Mesenchymal stem cell (in vitro differentiated cells and primary cell): ENCODE results near the gene SEPTIN2.

Experiments used
- DNase-seq: peaks from one replicate; pipeline ENCODE4 v3.0.0-alpha.2; 2013
- H2AFZ ChIP-seq: one replicate; pipeline ENCODE4 v1.6.1; 2013; ENCODE audit warnings: low read depth, mild to moderate bottlenecking, control low read depth, inconsistent platforms, low read length, moderate library complexity
- H2AK5ac ChIP-seq: 2 replicates; pipeline ENCODE4 v1.6.1; 2013; ENCODE audit warnings: low read length, moderate library complexity, mild to moderate bottlenecking, inconsistent platforms; ENCODE audit not compliant: severe bottlenecking
- H2BK120ac ChIP-seq: one replicate; pipeline ENCODE4 v1.6.1; 2013; ENCODE audit warnings: low read depth, mild to moderate bottlenecking, inconsistent platforms, low read length, moderate library complexity
- H2BK12ac ChIP-seq, 2 experiments: one replicate each; pipeline ENCODE4 v1.6.1; 2013; ENCODE audit warnings: inconsistent platforms in 2 of 2, low read length in 2 of 2, mild to moderate bottlenecking in 2 of 2, moderate library complexity in 2 of 2, control low read depth in 1 of 2
- H2BK15ac ChIP-seq: one replicate; pipeline ENCODE4 v1.6.1; 2013; ENCODE audit warnings: mild to moderate bottlenecking, low read depth, inconsistent platforms; ENCODE audit not compliant: poor library complexity, severe bottlenecking
- H2BK5ac ChIP-seq: 2 replicates; pipeline ENCODE4 v1.6.1; 2013; ENCODE audit warnings: low read depth, mild to moderate bottlenecking, low read length, control low read depth, inconsistent platforms; ENCODE audit not compliant: poor library complexity, severe bottlenecking
- H3K14ac ChIP-seq, 2 experiments: one replicate each; pipeline ENCODE4 v1.6.1; 2013; ENCODE audit warnings: inconsistent platforms in 2 of 2, low read length in 2 of 2, control low read depth in 1 of 2, mild to moderate bottlenecking in 1 of 2, moderate library complexity in 1 of 2
- H3K18ac ChIP-seq, 2 experiments: one replicate each; pipeline ENCODE4 v1.6.1; 2013; ENCODE audit warnings: inconsistent platforms in 2 of 2, low read length in 2 of 2, control low read depth in 1 of 2, low read depth in 1 of 2, mild to moderate bottlenecking in 1 of 2
- H3K23ac ChIP-seq, 2 experiments: one replicate each; pipeline ENCODE4 v1.6.1; 2013; ENCODE audit warnings: inconsistent platforms in 2 of 2, low read length in 2 of 2, mild to moderate bottlenecking in 2 of 2, moderate library complexity in 2 of 2, control low read depth in 1 of 2
- H3K27ac ChIP-seq: 2 replicates; pipeline ENCODE4 v1.5.1; 2013; ENCODE audit warnings: mild to moderate bottlenecking, moderate library complexity, low read length, control low read depth, inconsistent platforms; ENCODE audit not compliant: poor library complexity, severe bottlenecking
- H3K27me3 ChIP-seq, 2 experiments: 2 replicates each; pipeline versions ENCODE4 v1.6.1 to v1.7.0; 2013; ENCODE audit warnings: low read length in 2 of 2, mild to moderate bottlenecking in 2 of 2, moderate library complexity in 2 of 2, control low read depth in 1 of 2, inconsistent platforms in 1 of 2; ENCODE audit not compliant: control insufficient read depth in 1 of 2, insufficient read depth in 1 of 2
- H3K36me3 ChIP-seq, 2 experiments: 2 replicates each; pipeline versions ENCODE4 v1.6.1 to v1.7.0; 2013; ENCODE audit warnings: low read length in 2 of 2, control low read depth in 1 of 2, inconsistent platforms in 1 of 2, low read depth in 1 of 2, mild to moderate bottlenecking in 1 of 2; ENCODE audit not compliant: insufficient read depth in 2 of 2, control insufficient read depth in 1 of 2
- H3K4ac ChIP-seq, 2 experiments: one replicate each; pipeline ENCODE4 v1.6.1; 2013; ENCODE audit warnings: inconsistent platforms in 2 of 2, low read length in 2 of 2, mild to moderate bottlenecking in 2 of 2, moderate library complexity in 2 of 2, control low read depth in 1 of 2, low read depth in 1 of 2
- H3K4me1 ChIP-seq: 2 replicates; pipeline ENCODE4 v1.6.1; 2013; ENCODE audit warnings: low read depth, low read length, control low read depth; ENCODE audit not compliant: control insufficient read depth, insufficient read depth
- H3K4me2 ChIP-seq: 2 replicates; pipeline ENCODE4 v1.6.1; 2013; ENCODE audit warnings: low read length, mild to moderate bottlenecking, inconsistent platforms; ENCODE audit not compliant: poor library complexity, severe bottlenecking
- H3K4me3 ChIP-seq, 2 experiments: 2 replicates each; pipeline versions ENCODE4 v1.5.1 to v1.7.0; 2013; ENCODE audit warnings: low read length in 2 of 2, mild to moderate bottlenecking in 2 of 2, control low read depth in 1 of 2, low read depth in 1 of 2; ENCODE audit not compliant: insufficient read depth in 1 of 2
- H3K79me1 ChIP-seq: replicated peaks from 2 replicates; pipeline ENCODE4 v1.6.1; 2013; ENCODE audit warnings: mild to moderate bottlenecking, control low read depth, low read length, inconsistent platforms; ENCODE audit not compliant: poor library complexity, severe bottlenecking
- H3K9ac ChIP-seq: 2 replicates; pipeline ENCODE4 v1.7.0; 2013; ENCODE audit warnings: mild to moderate bottlenecking, low read length, moderate library complexity
- H3K9me3 ChIP-seq: 2 replicates; pipeline ENCODE4 v1.7.0; 2013; ENCODE audit warnings: mild to moderate bottlenecking, low read length; ENCODE audit not compliant: control insufficient read depth
- H4K8ac ChIP-seq: one replicate; pipeline ENCODE4 v1.6.1; 2013; ENCODE audit warnings: inconsistent platforms, mild to moderate bottlenecking, low read length, moderate library complexity
- H4K91ac ChIP-seq: one replicate; pipeline ENCODE4 v1.6.1; 2013; ENCODE audit warnings: mild to moderate bottlenecking, low read length, inconsistent platforms
- WGBS: methylation state at CpG from one replicate; pipeline ENCODE4 v1.1.7; 2013; ENCODE audit warnings: mixed read lengths; 5-methylcytosine and 5-hydroxymethylcytosine counted together

The SEPTIN2 gene

DNA sequence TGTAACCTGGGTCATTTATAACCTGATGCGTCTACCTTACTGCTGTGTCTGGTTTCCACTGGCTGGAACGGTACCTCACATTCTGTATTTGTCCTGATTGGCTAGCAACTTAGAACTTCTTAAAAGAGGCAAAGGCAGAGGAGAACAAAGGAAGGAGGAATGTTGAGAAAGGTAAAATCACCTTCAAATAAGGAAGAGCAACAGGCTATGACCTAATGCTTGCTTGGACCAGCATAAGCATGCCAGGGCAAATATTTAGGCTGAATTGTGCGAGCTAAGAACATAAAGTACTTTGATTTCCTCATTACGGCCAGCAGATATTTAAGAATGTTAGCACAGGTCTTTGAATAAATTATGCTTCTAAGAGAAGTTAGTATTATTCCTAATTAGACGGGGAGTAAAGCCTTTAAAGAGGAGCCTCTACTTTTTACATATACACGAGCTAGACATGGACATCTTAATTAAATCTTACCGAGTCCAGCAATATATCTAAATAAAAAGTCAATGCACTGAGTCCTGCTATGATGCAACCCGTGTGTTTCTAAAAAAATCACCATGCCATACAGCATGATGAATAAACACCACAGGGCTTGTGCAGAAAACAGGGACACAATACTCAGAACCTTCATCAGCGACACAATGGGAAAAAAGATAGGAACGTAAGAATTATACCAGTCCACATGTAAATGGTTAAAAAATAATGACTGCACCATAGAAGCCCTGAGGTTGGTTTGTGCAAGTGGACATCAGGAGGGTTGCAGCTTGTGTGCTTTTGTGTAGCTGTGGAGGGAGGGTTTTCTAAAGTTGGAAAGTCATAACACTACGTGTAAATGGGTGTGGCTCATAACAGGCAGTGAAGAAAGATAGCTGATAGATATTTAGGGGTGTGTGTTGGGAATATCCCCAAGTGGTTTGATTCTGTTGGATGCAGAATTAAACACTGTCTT is 14.2 kb downstream of the SEPTIN2 start:
- no peak overlapping the region for H4K91ac ChIP-seq
- no peaks in the 10 kb centered on the region for H3K27me3 ChIP-seq
- no peak overlapping the region for H2AFZ ChIP-seq
- peaks cover 2% of the 10 kb centered on the region for H3K4me1 ChIP-seq
- no peak overlapping the region for H3K14ac ChIP-seq
- no peak overlapping the region for H2BK5ac ChIP-seq
- no peak overlapping the region for H3K27ac ChIP-seq
- H3K36me3 ChIP-seq, result peaks cover 25 to 85% of the 10 kb centered on the region in 2 experiments
- H3K9me3 ChIP-seq, result no peaks in the 10 kb centered on the region
- H2BK12ac ChIP-seq, result no peak overlapping the region
- no peak overlapping the region for H2BK15ac ChIP-seq
- H3K4ac ChIP-seq, result no peak overlapping the region
- DNase-seq, result no peak
- no peak overlapping the region for H3K4me3 ChIP-seq
- H2AK5ac ChIP-seq, result no peak overlapping the region
- no peak overlapping the region for H3K9ac ChIP-seq
- H4K8ac ChIP-seq, result no peak overlapping the region
- no peak overlapping the region for H3K18ac ChIP-seq
- no peak overlapping the region for H3K4me2 ChIP-seq
- no peak overlapping the region for H2BK120ac ChIP-seq
- peaks cover 8% of the 10 kb centered on the region for H3K79me1 ChIP-seq
- H3K23ac ChIP-seq, result no peak overlapping the region
- 96% methylated on average over 11 of the region's 11 CpGs for WGBS

DNA sequence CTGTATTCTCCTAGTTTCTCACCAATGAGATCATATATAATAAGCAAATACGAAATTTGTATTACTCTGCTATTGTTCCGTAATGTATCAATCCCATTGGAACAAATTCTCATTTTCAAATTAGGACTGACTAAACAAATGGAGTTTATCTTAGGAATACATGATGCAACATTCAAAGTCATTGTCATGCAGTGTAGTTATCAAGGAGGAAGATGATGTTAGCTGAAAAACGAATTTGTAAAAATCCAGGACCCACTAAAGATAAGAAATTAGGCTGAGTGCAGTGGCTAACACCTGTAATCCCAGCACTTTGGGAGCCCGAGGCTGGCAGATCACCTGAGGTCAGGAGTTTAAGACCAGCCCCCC is 14.9 kb downstream of the SEPTIN2 start:
- Histone ChIP-seq H3K4me3 (no peak overlapping the region), H3K14ac (no peak overlapping the region), H3K36me3 (peaks cover 25 to 87% of the 10 kb centered on the region in 2 experiments), H2BK120ac (no peak overlapping the region), H3K4me1 (peaks cover 2% of the 10 kb centered on the region), H2BK15ac (no peak overlapping the region), H3K4me2 (no peak overlapping the region), H3K27ac (no peak overlapping the region), H3K23ac (no peak overlapping the region), H4K91ac (no peak overlapping the region), H3K4ac (no peak overlapping the region), H3K9ac (no peak overlapping the region), H3K27me3 (no peaks in the 10 kb centered on the region), H4K8ac (no peak overlapping the region), H3K79me1 (peaks cover 8% of the 10 kb centered on the region), H3K18ac (no peak overlapping the region), H2AFZ (no peak overlapping the region), H2AK5ac (no peak overlapping the region), H3K9me3 (no peaks in the 10 kb centered on the region), H2BK5ac (no peak overlapping the region), H2BK12ac (no peak overlapping the region)
- WGBS, result 84% methylated on average over 2 of the region's 4 CpGs
- no peak for DNase-seq

DNA sequence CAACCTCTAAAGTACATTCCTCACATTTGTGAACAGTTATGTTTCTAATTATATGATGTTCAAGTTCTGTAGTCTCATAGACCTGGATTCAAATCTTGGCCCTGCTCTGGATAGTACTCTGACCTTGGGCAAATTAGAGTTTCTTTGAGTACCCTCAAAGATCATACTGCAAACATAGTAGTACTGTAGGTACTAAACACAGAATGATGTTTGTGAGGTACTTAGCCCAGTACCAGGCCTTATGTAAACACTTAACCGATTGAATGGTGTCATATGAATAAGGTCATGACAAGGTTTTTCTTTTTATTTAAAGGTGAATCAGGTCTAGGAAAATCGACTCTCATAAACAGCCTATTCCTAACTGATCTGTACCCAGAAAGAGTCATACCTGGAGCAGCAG is 19.1 kb downstream of the SEPTIN2 start:
- peaks cover 6% of the 10 kb centered on the region for H3K4me1 ChIP-seq
- H3K18ac ChIP-seq, result no peak overlapping the region
- no peak overlapping the region for H2BK12ac ChIP-seq
- no CpG with 5 or more reads among the region's 2 CpGs for WGBS
- no peak overlapping the region for H2AK5ac ChIP-seq
- no peaks in the 10 kb centered on the region for H3K9me3 ChIP-seq
- no peak for DNase-seq
- H2AFZ ChIP-seq, result no peak overlapping the region
- H3K9ac ChIP-seq, result no peak overlapping the region
- no peak overlapping the region for H2BK5ac ChIP-seq
- H3K4me2 ChIP-seq, result no peak overlapping the region
- H3K79me1 ChIP-seq, result peaks cover 7% of the 10 kb centered on the region
- H2BK15ac ChIP-seq, result no peak overlapping the region
- H3K23ac ChIP-seq, result no peak overlapping the region
- H3K4me3 ChIP-seq, result no peak overlapping the region
- H2BK120ac ChIP-seq, result no peak overlapping the region
- no peaks in the 10 kb centered on the region for H3K27me3 ChIP-seq
- H4K91ac ChIP-seq, result no peak overlapping the region
- H3K14ac ChIP-seq, result no peak overlapping the region
- no peak overlapping the region for H4K8ac ChIP-seq
- peaks cover 25 to 89% of the 10 kb centered on the region in 2 experiments for H3K36me3 ChIP-seq
- no peak overlapping the region for H3K4ac ChIP-seq
- H3K27ac ChIP-seq, result no peak overlapping the region

DNA sequence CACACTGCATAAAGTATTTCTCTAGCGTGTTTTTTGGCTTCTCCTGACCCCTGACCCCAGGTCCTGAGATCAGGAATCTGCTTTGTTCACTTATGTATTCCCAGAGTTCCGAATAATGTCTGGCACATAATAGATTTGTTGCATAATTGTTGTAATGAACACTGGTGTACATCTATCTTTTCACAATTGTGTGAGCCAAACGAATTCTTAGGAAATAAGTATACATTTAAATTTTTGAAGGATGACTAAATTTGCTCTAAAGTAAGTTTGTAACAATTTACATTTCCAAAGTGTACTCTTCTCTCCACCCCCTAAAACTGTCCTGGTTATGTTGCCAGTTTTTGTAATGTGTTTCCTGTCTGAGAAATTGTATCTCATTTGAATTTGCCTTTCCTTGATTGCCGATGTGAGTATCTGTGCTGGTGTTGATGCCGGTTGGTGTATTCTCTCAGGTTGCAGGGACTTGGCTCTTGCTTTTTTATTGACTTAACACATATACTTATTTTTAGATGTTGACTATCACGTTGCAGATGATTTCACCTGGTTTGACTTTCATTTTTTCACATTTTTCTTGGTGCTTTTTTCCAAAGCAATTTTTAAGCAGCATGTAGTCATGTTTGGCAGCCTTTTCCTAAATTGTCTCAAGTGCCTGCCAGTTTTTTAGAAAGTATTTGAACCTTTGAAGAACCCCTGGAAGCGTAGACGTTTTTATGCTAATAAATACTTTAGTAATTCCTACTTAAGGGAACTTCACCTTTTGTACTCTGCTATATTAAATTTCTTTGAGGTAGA is 24.3 kb downstream of the SEPTIN2 start:
- Histone ChIP-seq H3K27ac (no peak overlapping the region), H3K9me3 (no peaks in the 10 kb centered on the region), H3K4me1 (peaks cover 10% of the 10 kb centered on the region), H3K79me1 (peaks cover 11% of the 10 kb centered on the region), H3K36me3 (peaks cover 43 to 89% of the 10 kb centered on the region in 2 experiments), H4K91ac (no peak overlapping the region), H3K4ac (no peak overlapping the region), H3K4me2 (no peak overlapping the region), H2AFZ (no peak overlapping the region), H2BK12ac (no peak overlapping the region), H2BK15ac (no peak overlapping the region), H2BK5ac (no peak overlapping the region), H2BK120ac (no peak overlapping the region), H3K9ac (no peak overlapping the region), H2AK5ac (no peak overlapping the region), H3K14ac (no peak overlapping the region), H3K18ac (no peak overlapping the region), H3K4me3 (no peak overlapping the region), H3K23ac (no peak overlapping the region), H3K27me3 (no peaks in the 10 kb centered on the region), H4K8ac (no peak overlapping the region)
- no peak for DNase-seq
- WGBS, result 96% methylated on average over 3 of the region's 8 CpGs
